HEK293 (cell line): ENCODE results near the gene CTBP2.
A peak's percentile ranks its signal among the peaks of the same experiment; 100 is the strongest.

Experiments
- CTCF ChIA-PET: fragments of 350-600 bp; formaldehyde crosslinking; extraction: SDS; loops from one replicate; lab custom pipeline; 2021; ENCODE audit warnings: antibody characterized with exemption; lab: Yijun Ruan, JAX
- POLR2A ChIA-PET: fragments of 300-600 bp; formaldehyde crosslinking; extraction: SDS; loops from one replicate; lab custom pipeline; 2020; ENCODE audit warnings: antibody characterized with exemption, inconsistent platforms; lab: Yijun Ruan, JAX
- H3K27ac ChIP-seq: fragments of 200-500 bp; sonication (Bioruptor generic); 2 replicates; pipeline ENCODE4 v1.5.1; 2014; ENCODE audit warnings: low read depth, low read length, control low read depth, inconsistent platforms; ENCODE audit errors: extremely low read depth
- H3K36me3 ChIP-seq, 2 experiments: fragments of 200-500 bp in 1 of 2; sonication (Bioruptor generic) in 1 of 2; 1 replicate in 1 of 2; 2 replicates in 1 of 2; pipeline ENCODE4 v1.5.1; 2014 to 2017; ENCODE audit warnings: inconsistent platforms in 2 of 2, low read length in 2 of 2; ENCODE audit not compliant: control insufficient read depth in 2 of 2, insufficient read depth in 1 of 2
- H3K4me1 ChIP-seq: fragments of 200-500 bp; sonication (Bioruptor generic); 2 replicates; pipeline ENCODE4 v1.5.1; 2014; ENCODE audit warnings: mild to moderate bottlenecking, low read length, inconsistent platforms; ENCODE audit not compliant: control insufficient read depth, insufficient read depth
- H3K4me3 ChIP-seq: 2 replicates; pipeline ENCODE4 v1.5.1; 2011; ENCODE audit warnings: low read depth, mild to moderate bottlenecking, control low read depth, low read length, moderate library complexity
- H3K9me3 ChIP-seq: fragments of 200-500 bp; sonication (Bioruptor generic); 2 replicates; pipeline ENCODE4 v1.5.1; 2014; ENCODE audit warnings: low read depth, low read length, inconsistent platforms; ENCODE audit not compliant: control insufficient read depth, insufficient read depth
- EGR2 ChIP-seq: fragments of 450-650 bp; formaldehyde crosslinking; IDR thresholded peaks from 2 replicates; pipeline ENCODE4 v1.5.1; 2016; ENCODE audit warnings: low read depth, missing biosample characterization, missing genetic modification characterization
- KLF1 ChIP-seq: fragments of 450-650 bp; formaldehyde crosslinking; IDR thresholded peaks from 2 replicates; pipeline ENCODE4 v1.5.1; 2016; ENCODE audit warnings: missing biosample characterization, missing genetic modification characterization
- OSR2 ChIP-seq: fragments of 450-650 bp; formaldehyde crosslinking; IDR thresholded peaks from 2 replicates; pipeline ENCODE4 v1.5.1; 2016; ENCODE audit warnings: missing biosample characterization, missing genetic modification characterization
- REPIN1 ChIP-seq: fragments of 450-650 bp; formaldehyde crosslinking; IDR thresholded peaks from 2 replicates; pipeline ENCODE4 v1.5.1; 2017; ENCODE audit warnings: missing biosample characterization, missing genetic modification characterization, low read depth
- SCRT2 ChIP-seq: fragments of 450-650 bp; formaldehyde crosslinking; IDR thresholded peaks from 2 replicates; pipeline ENCODE4 v1.5.1; 2016; ENCODE audit warnings: missing biosample characterization, missing genetic modification characterization
- TCF7L2 ChIP-seq: IDR thresholded peaks from 2 replicates; pipeline ENCODE4 v1.6.1; 2011; ENCODE audit warnings: low read depth, mild to moderate bottlenecking, inconsistent platforms, low read length, moderate library complexity, borderline replicate concordance
- ZBTB8A ChIP-seq: fragments of 450-650 bp; formaldehyde crosslinking; IDR thresholded peaks from 2 replicates; pipeline ENCODE4 v1.5.1; 2016; ENCODE audit warnings: missing biosample characterization, missing genetic modification characterization
- ZFHX2 ChIP-seq: fragments of 450-650 bp; formaldehyde crosslinking; conservative IDR thresholded peaks from 2 replicates; pipeline ENCODE4 v1.5.1; 2016; ENCODE audit warnings: missing biosample characterization, missing genetic modification characterization
- ZNF175 ChIP-seq: fragments of 450-650 bp; formaldehyde crosslinking; IDR thresholded peaks from 2 replicates; pipeline ENCODE4 v1.5.1; 2016; ENCODE audit warnings: missing biosample characterization, missing genetic modification characterization
- ZNF239 ChIP-seq: fragments of 450-650 bp; formaldehyde crosslinking; IDR thresholded peaks from 2 replicates; pipeline ENCODE4 v1.5.1; 2016; ENCODE audit warnings: missing biosample characterization, missing genetic modification characterization
- ZNF302 ChIP-seq: fragments of 450-650 bp; formaldehyde crosslinking; IDR thresholded peaks from 2 replicates; pipeline ENCODE4 v1.5.1; 2016; ENCODE audit warnings: missing biosample characterization, missing genetic modification characterization, low read depth
- ZNF335 ChIP-seq: fragments of 450-650 bp; formaldehyde crosslinking; conservative IDR thresholded peaks from 2 replicates; pipeline ENCODE4 v1.5.1; 2016; ENCODE audit warnings: missing biosample characterization, missing genetic modification characterization
- ZNF548 ChIP-seq: fragments of 450-650 bp; formaldehyde crosslinking; IDR thresholded peaks from 2 replicates; pipeline ENCODE4 v1.5.1; 2016; ENCODE audit warnings: missing biosample characterization, missing genetic modification characterization
- ZNF658 ChIP-seq: fragments of 450-650 bp; formaldehyde crosslinking; IDR thresholded peaks from 2 replicates; pipeline ENCODE4; 2016; ENCODE audit warnings: missing biosample characterization, missing genetic modification characterization
- ZNF776 ChIP-seq: fragments of 450-650 bp; formaldehyde crosslinking; IDR thresholded peaks from 2 replicates; pipeline ENCODE4 v1.5.0; 2017; ENCODE audit warnings: missing biosample characterization, missing genetic modification characterization, borderline replicate concordance
- ZNF785 ChIP-seq: fragments of 450-650 bp; formaldehyde crosslinking; IDR thresholded peaks from 2 replicates; pipeline ENCODE4 v1.5.1; 2016; ENCODE audit warnings: missing biosample characterization, missing genetic modification characterization
- ZSCAN16 ChIP-seq: fragments of 450-650 bp; formaldehyde crosslinking; IDR thresholded peaks from 2 replicates; pipeline ENCODE4 v1.5.1; 2016; ENCODE audit warnings: missing biosample characterization, missing genetic modification characterization
- TF ChIP-seq, protein P1 (sequence below): fragments of 450-650 bp; formaldehyde crosslinking; optimal IDR thresholded peaks from 2 replicates; pipeline ENCODE3; 2016; ENCODE audit warnings: missing biosample characterization, mild to moderate bottlenecking, missing genetic modification characterization
- TF ChIP-seq, protein P2 (sequence below): sonication (generic); formaldehyde crosslinking; IDR thresholded peaks from 2 replicates; pipeline ENCODE4 v1.8.1; 2022; ENCODE audit warnings: mild to moderate bottlenecking, moderate library complexity, missing genetic modification reagents
- TF ChIP-seq, protein P3 (sequence below): fragments of 450-650 bp; formaldehyde crosslinking; IDR thresholded peaks from 2 replicates; pipeline ENCODE4 v1.5.1; 2017; ENCODE audit warnings: missing biosample characterization, missing genetic modification characterization
- TF ChIP-seq, protein P4 (sequence below): fragments of 450-650 bp; formaldehyde crosslinking; IDR thresholded peaks from 2 replicates; pipeline ENCODE4 v1.5.1; 2017; ENCODE audit warnings: missing biosample characterization, missing genetic modification characterization
- TF ChIP-seq, protein P5 (sequence below): fragments of 450-650 bp; formaldehyde crosslinking; IDR thresholded peaks from 2 replicates; pipeline ENCODE4 v1.5.1; 2017; ENCODE audit warnings: missing biosample characterization, missing genetic modification characterization
- TF ChIP-seq, protein P6 (sequence below): fragments of 450-650 bp; formaldehyde crosslinking; IDR thresholded peaks from 2 replicates; pipeline ENCODE4 v1.5.1; 2017; ENCODE audit warnings: missing biosample characterization, missing genetic modification characterization

CTBP2 gene

DNA sequence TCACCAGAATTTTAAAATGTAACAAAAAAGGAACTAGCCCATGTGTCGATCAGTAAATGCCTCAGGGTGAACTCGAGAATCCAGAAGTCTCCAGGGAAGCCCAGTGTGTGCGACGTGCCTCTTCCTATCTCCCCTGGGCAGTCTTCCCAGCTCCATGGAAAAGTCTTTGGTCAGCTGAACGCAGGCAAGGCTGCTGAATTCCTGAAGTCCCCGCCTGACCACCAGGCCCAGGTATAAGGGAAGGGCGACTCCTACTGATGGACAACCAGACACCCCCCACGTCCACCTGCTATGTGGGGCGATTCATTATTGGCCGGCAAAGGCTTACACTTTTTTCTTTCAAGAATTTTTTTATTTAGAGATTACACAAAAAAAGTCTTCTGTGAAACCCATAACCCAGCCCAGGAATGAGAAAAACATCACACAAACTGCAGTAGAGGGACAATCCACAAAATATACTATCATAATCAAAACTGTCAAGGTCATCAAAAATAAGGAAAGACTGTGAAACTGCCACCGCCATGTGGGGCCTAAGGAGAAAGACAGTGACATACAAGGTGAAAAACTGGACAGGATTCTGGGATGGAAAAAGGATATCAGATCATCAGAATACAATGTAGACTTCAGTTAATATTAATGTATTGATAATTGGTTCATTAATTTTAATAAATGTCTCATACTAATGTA lies 93.5 kb downstream of the CTBP2 start (continued):
- TF ChIP-seq, protein P1, sequence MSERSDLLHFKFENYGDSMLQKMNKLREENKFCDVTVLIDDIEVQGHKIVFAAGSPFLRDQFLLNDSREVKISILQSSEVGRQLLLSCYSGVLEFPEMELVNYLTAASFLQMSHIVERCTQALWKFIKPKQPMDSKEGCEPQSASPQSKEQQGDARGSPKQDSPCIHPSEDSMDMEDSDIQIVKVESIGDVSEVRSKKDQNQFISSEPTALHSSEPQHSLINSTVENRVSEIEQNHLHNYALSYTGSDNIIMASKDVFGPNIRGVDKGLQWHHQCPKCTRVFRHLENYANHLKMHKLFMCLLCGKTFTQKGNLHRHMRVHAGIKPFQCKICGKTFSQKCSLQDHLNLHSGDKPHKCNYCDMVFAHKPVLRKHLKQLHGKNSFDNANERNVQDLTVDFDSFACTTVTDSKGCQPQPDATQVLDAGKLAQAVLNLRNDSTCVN (tag by site-specific recombination) = no peak
- TF ChIP-seq, protein P2, sequence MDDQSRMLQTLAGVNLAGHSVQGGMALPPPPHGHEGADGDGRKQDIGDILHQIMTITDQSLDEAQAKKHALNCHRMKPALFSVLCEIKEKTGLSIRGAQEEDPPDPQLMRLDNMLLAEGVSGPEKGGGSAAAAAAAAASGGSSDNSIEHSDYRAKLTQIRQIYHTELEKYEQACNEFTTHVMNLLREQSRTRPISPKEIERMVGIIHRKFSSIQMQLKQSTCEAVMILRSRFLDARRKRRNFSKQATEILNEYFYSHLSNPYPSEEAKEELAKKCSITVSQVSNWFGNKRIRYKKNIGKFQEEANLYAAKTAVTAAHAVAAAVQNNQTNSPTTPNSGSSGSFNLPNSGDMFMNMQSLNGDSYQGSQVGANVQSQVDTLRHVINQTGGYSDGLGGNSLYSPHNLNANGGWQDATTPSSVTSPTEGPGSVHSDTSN = no peak
- TF ChIP-seq ZNF335 (tag by site-specific recombination) (no peak), ZNF548 (tag by site-specific recombination) (no peak), ZSCAN16 (tag by site-specific recombination) (no peak)

DNA sequence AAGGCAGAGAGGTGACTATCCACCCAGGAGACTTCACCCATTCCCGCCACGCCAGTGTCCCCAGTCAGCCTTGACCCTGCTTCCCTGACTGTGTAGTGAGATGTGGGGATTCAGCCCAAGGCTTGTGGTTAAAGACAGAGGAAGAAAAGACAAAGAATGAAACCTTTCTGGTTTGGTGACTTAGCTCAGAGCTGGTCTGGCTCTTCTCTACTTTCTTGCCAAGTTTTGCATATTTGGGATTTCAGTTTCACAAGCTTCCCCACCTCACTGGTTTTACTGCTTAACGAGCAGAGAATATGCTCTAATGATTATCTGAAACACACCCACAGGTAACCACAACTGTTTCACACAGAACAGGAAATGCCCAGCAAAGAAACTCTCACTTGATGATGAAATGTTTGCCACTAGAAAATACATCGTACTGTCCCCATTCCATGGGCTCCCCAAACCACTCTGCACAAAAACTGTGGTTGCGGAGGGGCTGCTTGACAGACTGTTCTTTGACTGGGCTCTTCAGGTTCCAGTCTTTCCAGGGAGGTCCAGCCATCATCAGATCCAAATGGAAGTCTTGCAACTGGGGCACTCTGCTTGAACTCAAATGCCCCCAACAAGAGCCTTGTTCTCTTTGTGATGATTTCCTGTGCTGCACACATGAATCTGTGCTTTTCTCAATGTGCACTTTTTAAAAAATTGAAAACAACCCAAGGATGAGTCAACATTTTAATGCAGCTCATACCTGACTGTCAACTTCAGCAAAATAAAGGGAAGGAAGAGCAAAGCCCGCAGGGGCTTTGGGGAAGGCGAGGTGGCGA lies 95.5 kb downstream of the CTBP2 start:
- no peaks in the 10 kb centered on the region for H3K9me3 ChIP-seq
- H3K36me3 ChIP-seq = peaks cover 0 to 17% of the 10 kb centered on the region in 2 experiments; a peak in 1 of 3 replicates
- POLR2A ChIA-PET = no interaction called here
- no peak overlapping the region; the same call in 1 of the 2 replicates for H3K27ac ChIP-seq
- H3K4me3 ChIP-seq = no peak overlapping the region
- peaks cover 20% of the 10 kb centered on the region for H3K4me1 ChIP-seq
- CTCF ChIA-PET = interaction anchor here (0.6 to 2.4 kb wide), 3 partner anchors 17 to 1802 kb away, joined by 3 to 16 read pairs (median 4); no protein-coding TSS in a partner anchor
- TF ChIP-seq, protein P3, sequence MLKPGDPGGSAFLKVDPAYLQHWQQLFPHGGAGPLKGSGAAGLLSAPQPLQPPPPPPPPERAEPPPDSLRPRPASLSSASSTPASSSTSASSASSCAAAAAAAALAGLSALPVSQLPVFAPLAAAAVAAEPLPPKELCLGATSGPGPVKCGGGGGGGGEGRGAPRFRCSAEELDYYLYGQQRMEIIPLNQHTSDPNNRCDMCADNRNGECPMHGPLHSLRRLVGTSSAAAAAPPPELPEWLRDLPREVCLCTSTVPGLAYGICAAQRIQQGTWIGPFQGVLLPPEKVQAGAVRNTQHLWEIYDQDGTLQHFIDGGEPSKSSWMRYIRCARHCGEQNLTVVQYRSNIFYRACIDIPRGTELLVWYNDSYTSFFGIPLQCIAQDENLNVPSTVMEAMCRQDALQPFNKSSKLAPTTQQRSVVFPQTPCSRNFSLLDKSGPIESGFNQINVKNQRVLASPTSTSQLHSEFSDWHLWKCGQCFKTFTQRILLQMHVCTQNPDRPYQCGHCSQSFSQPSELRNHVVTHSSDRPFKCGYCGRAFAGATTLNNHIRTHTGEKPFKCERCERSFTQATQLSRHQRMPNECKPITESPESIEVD (tag by site-specific recombination) = peak; percentile 52; the same call in 1 of the 2 replicates
- TF ChIP-seq SCRT2 (tag by site-specific recombination) (peak; percentile 83), OSR2 (tag by site-specific recombination) (peak; percentile 77), ZBTB8A (tag by site-specific recombination) (no peak), KLF1 (tag by site-specific recombination) (peak; percentile 60), ZNF175 (tag by site-specific recombination) (no peak), ZNF239 (tag by site-specific recombination) (no peak), ZNF785 (tag by site-specific recombination) (no peak), REPIN1 (tag by site-specific recombination) (no peak), ZNF776 (tag by site-specific recombination) (no peak), EGR2 (tag by site-specific recombination) (peak; percentile 33; the same call in 1 of the 2 replicates), TCF7L2 (no peak), ZNF658 (tag by site-specific recombination) (no peak), ZFHX2 (tag by site-specific recombination) (peak; percentile 76), ZNF302 (tag by site-specific recombination) (no peak)
- TF ChIP-seq, protein P4, sequence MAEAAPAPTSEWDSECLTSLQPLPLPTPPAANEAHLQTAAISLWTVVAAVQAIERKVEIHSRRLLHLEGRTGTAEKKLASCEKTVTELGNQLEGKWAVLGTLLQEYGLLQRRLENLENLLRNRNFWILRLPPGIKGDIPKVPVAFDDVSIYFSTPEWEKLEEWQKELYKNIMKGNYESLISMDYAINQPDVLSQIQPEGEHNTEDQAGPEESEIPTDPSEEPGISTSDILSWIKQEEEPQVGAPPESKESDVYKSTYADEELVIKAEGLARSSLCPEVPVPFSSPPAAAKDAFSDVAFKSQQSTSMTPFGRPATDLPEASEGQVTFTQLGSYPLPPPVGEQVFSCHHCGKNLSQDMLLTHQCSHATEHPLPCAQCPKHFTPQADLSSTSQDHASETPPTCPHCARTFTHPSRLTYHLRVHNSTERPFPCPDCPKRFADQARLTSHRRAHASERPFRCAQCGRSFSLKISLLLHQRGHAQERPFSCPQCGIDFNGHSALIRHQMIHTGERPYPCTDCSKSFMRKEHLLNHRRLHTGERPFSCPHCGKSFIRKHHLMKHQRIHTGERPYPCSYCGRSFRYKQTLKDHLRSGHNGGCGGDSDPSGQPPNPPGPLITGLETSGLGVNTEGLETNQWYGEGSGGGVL (tag by site-specific recombination) = no peak
- TF ChIP-seq, protein P5, sequence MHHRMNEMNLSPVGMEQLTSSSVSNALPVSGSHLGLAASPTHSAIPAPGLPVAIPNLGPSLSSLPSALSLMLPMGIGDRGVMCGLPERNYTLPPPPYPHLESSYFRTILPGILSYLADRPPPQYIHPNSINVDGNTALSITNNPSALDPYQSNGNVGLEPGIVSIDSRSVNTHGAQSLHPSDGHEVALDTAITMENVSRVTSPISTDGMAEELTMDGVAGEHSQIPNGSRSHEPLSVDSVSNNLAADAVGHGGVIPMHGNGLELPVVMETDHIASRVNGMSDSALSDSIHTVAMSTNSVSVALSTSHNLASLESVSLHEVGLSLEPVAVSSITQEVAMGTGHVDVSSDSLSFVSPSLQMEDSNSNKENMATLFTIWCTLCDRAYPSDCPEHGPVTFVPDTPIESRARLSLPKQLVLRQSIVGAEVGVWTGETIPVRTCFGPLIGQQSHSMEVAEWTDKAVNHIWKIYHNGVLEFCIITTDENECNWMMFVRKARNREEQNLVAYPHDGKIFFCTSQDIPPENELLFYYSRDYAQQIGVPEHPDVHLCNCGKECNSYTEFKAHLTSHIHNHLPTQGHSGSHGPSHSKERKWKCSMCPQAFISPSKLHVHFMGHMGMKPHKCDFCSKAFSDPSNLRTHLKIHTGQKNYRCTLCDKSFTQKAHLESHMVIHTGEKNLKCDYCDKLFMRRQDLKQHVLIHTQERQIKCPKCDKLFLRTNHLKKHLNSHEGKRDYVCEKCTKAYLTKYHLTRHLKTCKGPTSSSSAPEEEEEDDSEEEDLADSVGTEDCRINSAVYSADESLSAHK (tag by site-specific recombination) = peak; percentile 99
- TF ChIP-seq, protein P1 (tag by site-specific recombination) = no peak
- TF ChIP-seq, protein P6, sequence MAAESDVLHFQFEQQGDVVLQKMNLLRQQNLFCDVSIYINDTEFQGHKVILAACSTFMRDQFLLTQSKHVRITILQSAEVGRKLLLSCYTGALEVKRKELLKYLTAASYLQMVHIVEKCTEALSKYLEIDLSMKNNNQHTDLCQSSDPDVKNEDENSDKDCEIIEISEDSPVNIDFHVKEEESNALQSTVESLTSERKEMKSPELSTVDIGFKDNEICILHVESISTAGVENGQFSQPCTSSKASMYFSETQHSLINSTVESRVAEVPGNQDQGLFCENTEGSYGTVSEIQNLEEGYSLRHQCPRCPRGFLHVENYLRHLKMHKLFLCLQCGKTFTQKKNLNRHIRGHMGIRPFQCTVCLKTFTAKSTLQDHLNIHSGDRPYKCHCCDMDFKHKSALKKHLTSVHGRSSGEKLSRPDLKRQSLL (tag by site-specific recombination) = no peak
